DOHH2 (cell line): ENCODE data around the gene ITK.

Source experiments
- H3F3A ChIP-seq: fragments of 200-600 bp; sonication (generic), shearing (Covaris generic); 2 replicates; pipeline ENCODE4 v1.6.0; 2016; ENCODE audit warnings: antibody characterized with exemption, mild to moderate bottlenecking; ENCODE audit not compliant: control insufficient read depth, insufficient read depth
- H3K27ac ChIP-seq: fragments of 200-600 bp; sonication (generic); 2 replicates; pipeline ENCODE4 v1.5.1; 2014; ENCODE audit warnings: low read depth, mild to moderate bottlenecking, low read length, moderate library complexity
- H3K27me3 ChIP-seq: fragments of 200-600 bp; sonication (generic); 2 replicates; pipeline ENCODE4 v1.6.1; 2014; ENCODE audit warnings: mild to moderate bottlenecking, low read length, mixed read lengths; ENCODE audit not compliant: control insufficient read depth
- H3K36me3 ChIP-seq: fragments of 200-600 bp; sonication (generic); 2 replicates; pipeline ENCODE4 v1.6.1; 2014; ENCODE audit warnings: mild to moderate bottlenecking, low read length, moderate library complexity, mixed read lengths; ENCODE audit not compliant: control insufficient read depth
- H3K4me1 ChIP-seq: fragments of 200-600 bp; sonication (generic); 2 replicates; pipeline ENCODE4 v1.6.1; 2014; ENCODE audit warnings: mild to moderate bottlenecking, low read length, mixed read lengths; ENCODE audit not compliant: control insufficient read depth
- H3K4me2 ChIP-seq: fragments of 200-600 bp; sonication (generic); 2 replicates; pipeline ENCODE4 v1.6.0; 2014; ENCODE audit warnings: mild to moderate bottlenecking, low read length, moderate library complexity
- H3K4me3 ChIP-seq: fragments of 200-600 bp; sonication (generic); 2 replicates; pipeline ENCODE4 v1.5.1; 2014; ENCODE audit warnings: mild to moderate bottlenecking, low read length, mixed read lengths
- H3K79me2 ChIP-seq: fragments of 200-600 bp; sonication (generic); 2 replicates; pipeline ENCODE4 v1.6.1; 2014; ENCODE audit warnings: mild to moderate bottlenecking, low read length, mixed read lengths; ENCODE audit not compliant: control insufficient read depth
- H3K9me2 ChIP-seq: fragments of 200-600 bp; sonication (generic); replicated peaks from 2 replicates; pipeline ENCODE4 v1.6.1; 2014; ENCODE audit warnings: mild to moderate bottlenecking, low read length, mixed read lengths; ENCODE audit not compliant: control insufficient read depth
- H3K9me3 ChIP-seq: fragments of 200-600 bp; sonication (generic); 2 replicates; pipeline ENCODE4 v1.6.1; 2014; ENCODE audit warnings: antibody characterized with exemption, low read length, mixed read lengths; ENCODE audit not compliant: control insufficient read depth, insufficient read depth
- H4K20me1 ChIP-seq: fragments of 200-600 bp; sonication (generic); 2 replicates; pipeline ENCODE4 v1.6.0; 2014; ENCODE audit warnings: low read depth, mild to moderate bottlenecking, antibody characterized with exemption, low read length, moderate library complexity; ENCODE audit not compliant: control insufficient read depth, insufficient read depth
- EZH2phosphoT487 ChIP-seq: fragments of 200-600 bp; sonication (generic); IDR thresholded peaks from 2 replicates; pipeline ENCODE4 v1.6.1; 2017; ENCODE audit warnings: borderline replicate concordance, mild to moderate bottlenecking, antibody characterized with exemption, low read length, moderate library complexity, mixed read lengths
- TF ChIP-seq, protein P1 (sequence below): fragments of 200-600 bp; sonication (generic); IDR thresholded peaks from one replicate; pipeline ENCODE4 v1.5.1; 2014; ENCODE audit warnings: antibody characterized with exemption, mild to moderate bottlenecking, low read depth, low read length; ENCODE audit not compliant: poor library complexity, severe bottlenecking

Gene ITK

DNA sequence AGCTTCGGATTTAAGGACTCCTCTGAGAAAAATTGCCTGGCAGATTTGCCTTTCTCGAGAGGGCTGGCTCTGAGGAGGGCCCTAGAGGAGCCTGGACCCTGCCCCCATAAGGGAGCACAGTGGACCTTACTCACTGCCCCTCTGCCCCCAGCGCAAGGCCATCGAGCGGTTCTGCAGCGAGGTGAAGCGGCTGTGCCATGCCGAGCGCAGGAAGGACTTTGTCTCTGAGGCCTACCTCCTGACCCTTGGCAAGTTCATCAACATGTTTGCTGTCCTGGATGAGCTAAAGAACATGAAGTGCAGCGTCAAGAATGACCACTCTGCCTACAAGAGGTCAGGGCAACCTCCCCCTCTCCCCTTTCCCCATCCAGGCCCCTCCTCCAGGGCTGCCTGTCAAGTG lies 119.9 kb downstream of the ITK start:
- Histone ChIP-seq H4K20me1 (no peaks in the 10 kb centered on the region), H3K36me3 (peaks cover 91% of the 10 kb centered on the region), H3K27ac (no peak overlapping the region), H3F3A (no peaks in the 10 kb centered on the region; the same call in 1 of the 2 replicates), H3K9me3 (no peaks in the 10 kb centered on the region), H3K4me3 (no peak overlapping the region), H3K79me2 (no peaks in the 10 kb centered on the region), H3K9me2 (no peaks in the 10 kb centered on the region), H3K27me3 (no peaks in the 10 kb centered on the region), H3K4me1 (no peaks in the 10 kb centered on the region), H3K4me2 (no peak overlapping the region)
- TF ChIP-seq, protein P1, sequence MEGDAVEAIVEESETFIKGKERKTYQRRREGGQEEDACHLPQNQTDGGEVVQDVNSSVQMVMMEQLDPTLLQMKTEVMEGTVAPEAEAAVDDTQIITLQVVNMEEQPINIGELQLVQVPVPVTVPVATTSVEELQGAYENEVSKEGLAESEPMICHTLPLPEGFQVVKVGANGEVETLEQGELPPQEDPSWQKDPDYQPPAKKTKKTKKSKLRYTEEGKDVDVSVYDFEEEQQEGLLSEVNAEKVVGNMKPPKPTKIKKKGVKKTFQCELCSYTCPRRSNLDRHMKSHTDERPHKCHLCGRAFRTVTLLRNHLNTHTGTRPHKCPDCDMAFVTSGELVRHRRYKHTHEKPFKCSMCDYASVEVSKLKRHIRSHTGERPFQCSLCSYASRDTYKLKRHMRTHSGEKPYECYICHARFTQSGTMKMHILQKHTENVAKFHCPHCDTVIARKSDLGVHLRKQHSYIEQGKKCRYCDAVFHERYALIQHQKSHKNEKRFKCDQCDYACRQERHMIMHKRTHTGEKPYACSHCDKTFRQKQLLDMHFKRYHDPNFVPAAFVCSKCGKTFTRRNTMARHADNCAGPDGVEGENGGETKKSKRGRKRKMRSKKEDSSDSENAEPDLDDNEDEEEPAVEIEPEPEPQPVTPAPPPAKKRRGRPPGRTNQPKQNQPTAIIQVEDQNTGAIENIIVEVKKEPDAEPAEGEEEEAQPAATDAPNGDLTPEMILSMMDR = no peak
- TF ChIP-seq EZH2phosphoT487 = no peak

DNA sequence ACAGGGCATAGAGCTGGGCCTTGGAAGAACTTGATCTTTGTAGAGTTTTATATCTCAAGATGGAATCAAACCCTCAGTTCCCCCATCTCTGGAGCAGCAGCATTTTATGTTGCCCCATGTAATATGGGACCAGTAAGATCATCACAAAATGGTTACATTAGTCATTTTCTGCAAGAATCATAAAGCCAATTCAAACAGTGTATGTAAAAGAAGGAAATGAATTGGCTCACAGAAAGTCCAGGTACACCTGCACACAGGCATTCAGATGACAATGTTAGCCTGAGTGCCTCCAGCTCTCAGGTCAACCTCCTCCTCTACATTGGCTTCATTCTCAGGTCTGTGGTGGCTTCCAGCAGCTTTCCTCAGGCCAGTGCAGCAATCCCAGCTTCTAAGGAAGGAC lies 120.4 kb downstream of the ITK start:
- H3K9me3 ChIP-seq = no peaks in the 10 kb centered on the region
- H3K36me3 ChIP-seq = peaks cover 91% of the 10 kb centered on the region
- TF ChIP-seq, protein P1 = no peak
- TF ChIP-seq EZH2phosphoT487 = no peak
- no peaks in the 10 kb centered on the region for H4K20me1 ChIP-seq
- H3K27me3 ChIP-seq = no peaks in the 10 kb centered on the region
- H3K4me2 ChIP-seq = no peak overlapping the region
- H3K4me3 ChIP-seq = no peak overlapping the region
- H3K79me2 ChIP-seq = no peaks in the 10 kb centered on the region
- H3F3A ChIP-seq = no peaks in the 10 kb centered on the region; the same call in 1 of the 2 replicates
- H3K27ac ChIP-seq = no peak overlapping the region
- H3K9me2 ChIP-seq = no peaks in the 10 kb centered on the region
- peaks cover 4% of the 10 kb centered on the region for H3K4me1 ChIP-seq

DNA sequence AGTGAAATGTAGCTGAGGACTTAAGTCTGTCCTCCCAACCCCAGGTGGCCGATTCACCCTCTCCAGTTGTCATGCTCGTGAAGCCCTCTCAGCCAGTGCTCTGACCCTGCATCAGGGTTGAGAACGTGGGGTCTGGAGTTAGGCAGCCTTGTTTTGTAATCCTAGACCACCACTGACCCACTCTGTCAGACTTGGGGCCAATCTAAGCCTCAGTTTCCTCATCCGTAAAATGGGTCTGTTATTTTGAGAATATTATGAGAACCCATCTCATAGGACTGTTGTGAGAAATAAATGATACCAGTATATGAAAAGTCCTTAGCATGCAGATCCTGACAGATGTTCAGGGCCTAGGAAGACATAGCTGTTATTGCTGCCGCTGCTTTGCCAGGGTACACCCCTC lies 122.4 kb downstream of the ITK start:
- H3K4me2 ChIP-seq = no peak overlapping the region
- no peaks in the 10 kb centered on the region for H4K20me1 ChIP-seq
- H3K27me3 ChIP-seq = no peaks in the 10 kb centered on the region
- TF ChIP-seq, protein P1 = no peak
- no peaks in the 10 kb centered on the region for H3K79me2 ChIP-seq
- H3K4me3 ChIP-seq = no peak overlapping the region
- no peaks in the 10 kb centered on the region for H3K9me2 ChIP-seq
- H3K9me3 ChIP-seq = no peaks in the 10 kb centered on the region
- H3F3A ChIP-seq = no peaks in the 10 kb centered on the region; the same call in 1 of the 2 replicates
- H3K27ac ChIP-seq = no peak overlapping the region
- H3K4me1 ChIP-seq = peaks cover 16% of the 10 kb centered on the region
- H3K36me3 ChIP-seq = peaks cover 92% of the 10 kb centered on the region
